ENCODE data around the gene MATR3.
"Not testable (repeated sequence)": the region's sequence is repeated elsewhere in the genome, so short reads cannot be mapped to it uniquely, and the experiment has no call there.

The MATR3 gene

DNA sequence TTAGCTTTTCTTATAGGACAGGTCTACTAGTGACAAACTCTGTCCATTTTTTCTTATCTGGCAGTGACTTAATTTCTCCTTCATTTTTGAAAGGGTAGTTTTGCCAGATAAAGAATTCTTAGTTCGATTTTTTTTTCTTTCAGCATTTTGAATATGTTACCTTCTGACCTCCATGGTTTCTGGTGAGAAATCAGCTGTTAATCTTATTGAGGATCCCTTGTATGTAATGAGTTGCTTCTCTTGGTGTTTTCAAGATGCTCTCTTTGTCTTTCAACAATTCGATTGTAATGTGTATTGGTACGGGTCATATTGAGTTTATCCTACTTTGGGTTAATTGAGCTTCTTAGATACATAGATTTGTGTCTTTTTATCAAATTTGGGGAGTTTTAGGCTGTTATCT is 60.6 kb downstream of the MATR3 start:
- no peak overlapping the region for H3K4me3 ChIP-seq (replicated peaks; ENCODE audit: low read depth, low read length)
- H3K36me3 ChIP-seq (ENCODE audit: control insufficient read depth, insufficient read depth, low read length): no peaks in the 10 kb centered on the region
- TF ChIP-seq, protein P1, sequence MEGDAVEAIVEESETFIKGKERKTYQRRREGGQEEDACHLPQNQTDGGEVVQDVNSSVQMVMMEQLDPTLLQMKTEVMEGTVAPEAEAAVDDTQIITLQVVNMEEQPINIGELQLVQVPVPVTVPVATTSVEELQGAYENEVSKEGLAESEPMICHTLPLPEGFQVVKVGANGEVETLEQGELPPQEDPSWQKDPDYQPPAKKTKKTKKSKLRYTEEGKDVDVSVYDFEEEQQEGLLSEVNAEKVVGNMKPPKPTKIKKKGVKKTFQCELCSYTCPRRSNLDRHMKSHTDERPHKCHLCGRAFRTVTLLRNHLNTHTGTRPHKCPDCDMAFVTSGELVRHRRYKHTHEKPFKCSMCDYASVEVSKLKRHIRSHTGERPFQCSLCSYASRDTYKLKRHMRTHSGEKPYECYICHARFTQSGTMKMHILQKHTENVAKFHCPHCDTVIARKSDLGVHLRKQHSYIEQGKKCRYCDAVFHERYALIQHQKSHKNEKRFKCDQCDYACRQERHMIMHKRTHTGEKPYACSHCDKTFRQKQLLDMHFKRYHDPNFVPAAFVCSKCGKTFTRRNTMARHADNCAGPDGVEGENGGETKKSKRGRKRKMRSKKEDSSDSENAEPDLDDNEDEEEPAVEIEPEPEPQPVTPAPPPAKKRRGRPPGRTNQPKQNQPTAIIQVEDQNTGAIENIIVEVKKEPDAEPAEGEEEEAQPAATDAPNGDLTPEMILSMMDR (IDR thresholded peaks at IDR 0.05; ENCODE audit: insufficient read depth, low read length, poor library complexity, severe bottlenecking): no peak
- no peaks in the 10 kb centered on the region for H3K27me3 ChIP-seq (replicated peaks; ENCODE audit: control insufficient read depth, insufficient read depth, low read length)
- no peak for DNase-seq (ENCODE audit: extremely low read depth, insufficient read length)

DNA sequence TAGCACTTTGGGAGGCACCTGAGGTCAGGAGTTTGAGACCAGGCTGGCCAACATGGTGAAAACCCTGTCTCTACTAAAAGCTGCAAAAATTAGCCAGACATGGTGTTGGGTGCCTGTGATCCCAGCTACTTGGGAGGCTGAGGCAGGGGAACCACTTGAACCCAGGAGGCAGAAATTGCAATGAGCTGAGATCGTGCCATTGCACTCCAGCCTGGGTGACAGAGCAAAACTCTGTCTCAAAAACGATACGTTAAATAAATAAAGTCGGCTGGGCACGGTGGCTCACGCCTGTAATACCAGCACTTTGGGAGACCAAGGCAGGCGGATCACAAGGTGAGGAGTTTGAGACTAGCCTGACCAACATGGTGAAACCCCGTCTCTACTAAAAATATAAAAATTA is 62.4 kb downstream of the MATR3 start:
- not testable (repeated sequence) for DNase-seq (ENCODE audit: extremely low read depth, insufficient read length); H3K36me3 ChIP-seq (ENCODE audit: control insufficient read depth, insufficient read depth, low read length); H3K4me3 ChIP-seq (replicated peaks; ENCODE audit: low read depth, low read length); H3K27me3 ChIP-seq (replicated peaks; ENCODE audit: control insufficient read depth, insufficient read depth, low read length)

- H3K4me3 ChIP-seq (replicated peaks; ENCODE audit: low read depth, low read length): no peak overlapping the region
- no peak for DNase-seq (ENCODE audit: extremely low read depth, insufficient read length)
- no peaks in the 10 kb centered on the region for H3K27me3 ChIP-seq (replicated peaks; ENCODE audit: control insufficient read depth, insufficient read depth, low read length)
- H3K36me3 ChIP-seq (ENCODE audit: control insufficient read depth, insufficient read depth, low read length): no peaks in the 10 kb centered on the region
- TF ChIP-seq, protein P1 (IDR thresholded peaks at IDR 0.05; ENCODE audit: insufficient read depth, low read length, poor library complexity, severe bottlenecking): no peak
Measured at GRCh38 chr5:139358064-139358463, 64.5 kb downstream of the MATR3 start.

DNA sequence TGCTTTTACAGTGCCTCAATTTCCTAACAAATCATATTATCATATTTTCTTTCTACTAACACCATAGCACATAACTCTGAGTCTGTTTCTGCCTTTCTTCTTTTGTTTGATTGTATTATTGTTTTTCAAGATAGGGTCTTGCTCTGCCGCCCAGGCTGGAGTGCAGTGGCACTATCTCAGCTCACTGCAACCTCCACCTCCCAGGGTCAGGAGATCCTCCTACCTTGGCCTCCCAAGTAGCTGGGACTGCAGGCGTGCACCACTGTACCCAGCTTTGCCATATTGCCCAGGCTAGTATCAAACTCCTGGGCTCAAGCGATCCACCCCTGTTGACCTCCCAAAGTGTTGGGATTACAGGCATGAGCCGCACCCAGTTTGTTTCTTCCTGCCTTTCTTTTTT is 66.8 kb downstream of the MATR3 start:
- no peaks in the 10 kb centered on the region for H3K36me3 ChIP-seq (ENCODE audit: control insufficient read depth, insufficient read depth, low read length)
- TF ChIP-seq, protein P1 (IDR thresholded peaks at IDR 0.05; ENCODE audit: insufficient read depth, low read length, poor library complexity, severe bottlenecking): no peak
- DNase-seq (ENCODE audit: extremely low read depth, insufficient read length): no peak
- no peaks in the 10 kb centered on the region for H3K27me3 ChIP-seq (replicated peaks; ENCODE audit: control insufficient read depth, insufficient read depth, low read length)
- H3K4me3 ChIP-seq (replicated peaks; ENCODE audit: low read depth, low read length): no peak overlapping the region

GRCh38 chr5:139361835-139362429 is 68.4 kb downstream of the MATR3 start:
- TF ChIP-seq, protein P1 (IDR thresholded peaks at IDR 0.05; ENCODE audit: insufficient read depth, low read length, poor library complexity, severe bottlenecking): no peak
- Histone ChIP-seq H3K36me3 (ENCODE audit: control insufficient read depth, insufficient read depth, low read length) (peaks cover 4% of the 10 kb centered on the region; the same call in 1 of the 2 replicates), H3K4me3 (replicated peaks; ENCODE audit: low read depth, low read length) (no peak overlapping the region), H3K27me3 (replicated peaks; ENCODE audit: control insufficient read depth, insufficient read depth, low read length) (no peaks in the 10 kb centered on the region)
- no peak for DNase-seq (ENCODE audit: extremely low read depth, insufficient read length)

GRCh38 chr5:139363937-139364336 is 70.4 kb downstream of the MATR3 start:
- H3K36me3 ChIP-seq (ENCODE audit: control insufficient read depth, insufficient read depth, low read length): peaks cover 4% of the 10 kb centered on the region; the same call in 1 of the 2 replicates
- no peak overlapping the region for H3K4me3 ChIP-seq (replicated peaks; ENCODE audit: low read depth, low read length)
- TF ChIP-seq, protein P1 (IDR thresholded peaks at IDR 0.05; ENCODE audit: insufficient read depth, low read length, poor library complexity, severe bottlenecking): no peak
- DNase-seq (ENCODE audit: extremely low read depth, insufficient read length): no peak
- H3K27me3 ChIP-seq (replicated peaks; ENCODE audit: control insufficient read depth, insufficient read depth, low read length): no peaks in the 10 kb centered on the region

Measured in GM06990 (cell line).